Smooth muscle cell of the umbilical artery (primary cell): Measurements from ENCODE around the gene SMIM32. TPM values are rescaled to one million over a fixed set of nuclear protein-coding genes. Genes with fewer than 3 reads are reported as not detected.

ENCODE experiments used
- total RNA-seq: library from RNA; depleted of rRNA; stranded (reverse); fragments of >200 nt; gene quantifications from 2 replicates; pipeline ENCODE4 v1.2.3, GENCODE V29; 2014

The SMIM32 gene
- total RNA-seq, result not detected in 2 replicates

DNA sequence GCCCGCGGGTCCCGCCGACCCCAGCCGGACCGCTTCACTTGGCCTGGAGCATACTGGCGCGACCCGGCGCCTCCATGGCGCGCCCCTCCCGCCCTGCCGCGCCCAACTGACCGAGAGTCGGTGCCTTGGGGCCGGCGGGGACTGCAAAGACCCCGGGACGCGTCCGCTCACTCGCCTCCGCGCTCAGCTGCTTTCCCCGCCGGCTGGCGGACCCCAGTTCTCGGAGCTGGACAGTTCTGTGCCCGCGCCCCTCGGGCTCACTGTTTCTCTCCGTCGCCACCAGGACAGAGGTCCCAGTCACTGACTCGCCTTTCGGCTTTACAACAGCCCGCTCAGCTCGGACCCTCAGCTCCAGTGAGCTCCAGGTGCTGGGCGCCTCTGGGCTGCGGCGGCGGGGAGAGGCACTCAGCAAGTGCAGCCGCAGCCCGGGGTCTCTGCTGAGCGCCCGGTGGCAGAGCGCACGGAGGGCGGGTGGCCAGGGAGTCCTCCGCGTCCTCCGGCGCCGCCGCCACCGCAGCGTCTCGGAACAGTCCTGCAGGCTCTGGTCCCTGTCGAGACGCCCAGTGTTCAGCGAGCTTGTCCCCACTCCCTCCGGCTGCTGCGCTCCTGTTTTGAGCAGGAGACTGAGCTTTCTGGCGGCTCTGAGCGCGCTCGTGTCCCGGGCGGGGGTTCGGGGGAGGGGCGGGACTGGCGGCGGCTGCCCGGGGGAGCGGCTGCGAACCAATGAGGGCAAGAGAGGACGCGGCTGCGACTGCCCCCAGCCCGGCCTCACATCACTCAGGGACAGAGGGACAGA is at the start of gene SMIM32:
TSS of gene SMIM32 (minus strand) at position 637 of the 796 bp plus-strand sequence. CDS start 638 bp downstream, outside the sequence.

Other genes starting within 250 kb of the SMIM32 start
- gene LECT2, start 238.2 kb downstream of the SMIM32 start, total RNA-seq, result not detected in 2 replicates
- gene TGFBI, start 164.2 kb downstream of the SMIM32 start, total RNA-seq, result 4,385 and 6,496 TPM in 2 replicates
- gene SMAD5, start 60.3 kb downstream of the SMIM32 start, total RNA-seq, result 40.7 and 53.7 TPM in 2 replicates
- not detected in 2 replicates for gene TRPC7, start 172.4 kb upstream of the SMIM32 start, total RNA-seq